GM12878 (cell line): ENCODE measurements around the gene LMTK2.

Source experiments
- HCFC1 ChIP-seq: fragments of 150-350 bp; IDR thresholded peaks from 2 replicates; pipeline ENCODE4 v1.6.1; 2014; ENCODE audit warnings: low read length
- KAT2A ChIP-seq: conservative IDR thresholded peaks from 2 replicates; pipeline ENCODE4 v1.6.1; 2011; ENCODE audit warnings: low read depth, low read length; ENCODE audit not compliant: control insufficient read depth
- MYC ChIP-seq: IDR thresholded peaks from 2 replicates; pipeline ENCODE4 v1.6.1; 2011; ENCODE audit warnings: mild to moderate bottlenecking, low read length, moderate library complexity, inconsistent platforms; ENCODE audit not compliant: insufficient read depth, insufficient replicate concordance, insufficient read length, severe bottlenecking
- NFIC ChIP-seq: IDR thresholded peaks from 2 replicates; pipeline ENCODE4 v1.6.1; 2012; ENCODE audit warnings: low read depth, mild to moderate bottlenecking, inconsistent platforms, low read length, moderate library complexity
- POLR2A ChIP-seq: IDR thresholded peaks from 2 replicates; pipeline ENCODE4 v1.6.1; 2011; ENCODE audit warnings: low read depth, mild to moderate bottlenecking, low read length
- YY1 ChIP-seq: IDR thresholded peaks from 2 replicates; pipeline ENCODE4 v1.6.1; 2011; ENCODE audit warnings: low read depth, mild to moderate bottlenecking, low read length
- TF ChIP-seq, protein P1 (sequence below): IDR thresholded peaks from 2 replicates; pipeline ENCODE4 v1.6.1; 2012; ENCODE audit warnings: improper control_type of control experiment, low read depth, low read length; ENCODE audit not compliant: insufficient replicate concordance
- TF ChIP-seq, protein P2 (sequence below): IDR thresholded peaks from 2 replicates; pipeline ENCODE4 v1.6.1; 2012; ENCODE audit warnings: mild to moderate bottlenecking, low read depth, low read length
- TF ChIP-seq, protein P3 (sequence below), 3 experiments: IDR thresholded peaks in 2 of 3; conservative IDR thresholded peaks in 1 of 3; 2 replicates each; pipeline ENCODE4 v1.5.1; 2011; ENCODE audit warnings: low read depth in 3 of 3, low read length in 3 of 3, mild to moderate bottlenecking in 3 of 3, control low read depth in 2 of 3, moderate library complexity in 2 of 3, inconsistent platforms in 1 of 3, mixed read lengths in 1 of 3; ENCODE audit not compliant: control insufficient read depth in 2 of 3, insufficient read depth in 1 of 3; ENCODE audit errors: extremely low read depth in 1 of 3

DNA sequence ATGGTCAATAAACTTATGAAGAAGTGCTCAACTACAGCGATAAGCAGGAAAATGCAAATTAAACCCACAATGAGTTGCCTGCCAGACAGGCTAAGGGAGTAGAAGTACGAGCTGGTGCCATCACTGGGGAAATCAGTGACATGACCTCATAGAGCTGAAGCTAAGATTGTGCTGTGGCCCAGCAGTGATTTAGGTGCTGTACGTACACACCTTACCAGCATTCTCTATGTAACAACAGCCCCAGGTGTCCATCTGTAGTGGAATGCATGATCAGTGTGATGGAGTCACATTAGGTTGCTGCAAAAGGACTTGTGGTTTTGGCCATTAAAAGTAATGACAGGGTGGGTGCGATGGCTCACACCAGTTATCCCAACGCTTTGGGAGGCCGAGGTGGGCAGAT lies 151.0 kb downstream of the LMTK2 start:
- TF ChIP-seq, protein P1, sequence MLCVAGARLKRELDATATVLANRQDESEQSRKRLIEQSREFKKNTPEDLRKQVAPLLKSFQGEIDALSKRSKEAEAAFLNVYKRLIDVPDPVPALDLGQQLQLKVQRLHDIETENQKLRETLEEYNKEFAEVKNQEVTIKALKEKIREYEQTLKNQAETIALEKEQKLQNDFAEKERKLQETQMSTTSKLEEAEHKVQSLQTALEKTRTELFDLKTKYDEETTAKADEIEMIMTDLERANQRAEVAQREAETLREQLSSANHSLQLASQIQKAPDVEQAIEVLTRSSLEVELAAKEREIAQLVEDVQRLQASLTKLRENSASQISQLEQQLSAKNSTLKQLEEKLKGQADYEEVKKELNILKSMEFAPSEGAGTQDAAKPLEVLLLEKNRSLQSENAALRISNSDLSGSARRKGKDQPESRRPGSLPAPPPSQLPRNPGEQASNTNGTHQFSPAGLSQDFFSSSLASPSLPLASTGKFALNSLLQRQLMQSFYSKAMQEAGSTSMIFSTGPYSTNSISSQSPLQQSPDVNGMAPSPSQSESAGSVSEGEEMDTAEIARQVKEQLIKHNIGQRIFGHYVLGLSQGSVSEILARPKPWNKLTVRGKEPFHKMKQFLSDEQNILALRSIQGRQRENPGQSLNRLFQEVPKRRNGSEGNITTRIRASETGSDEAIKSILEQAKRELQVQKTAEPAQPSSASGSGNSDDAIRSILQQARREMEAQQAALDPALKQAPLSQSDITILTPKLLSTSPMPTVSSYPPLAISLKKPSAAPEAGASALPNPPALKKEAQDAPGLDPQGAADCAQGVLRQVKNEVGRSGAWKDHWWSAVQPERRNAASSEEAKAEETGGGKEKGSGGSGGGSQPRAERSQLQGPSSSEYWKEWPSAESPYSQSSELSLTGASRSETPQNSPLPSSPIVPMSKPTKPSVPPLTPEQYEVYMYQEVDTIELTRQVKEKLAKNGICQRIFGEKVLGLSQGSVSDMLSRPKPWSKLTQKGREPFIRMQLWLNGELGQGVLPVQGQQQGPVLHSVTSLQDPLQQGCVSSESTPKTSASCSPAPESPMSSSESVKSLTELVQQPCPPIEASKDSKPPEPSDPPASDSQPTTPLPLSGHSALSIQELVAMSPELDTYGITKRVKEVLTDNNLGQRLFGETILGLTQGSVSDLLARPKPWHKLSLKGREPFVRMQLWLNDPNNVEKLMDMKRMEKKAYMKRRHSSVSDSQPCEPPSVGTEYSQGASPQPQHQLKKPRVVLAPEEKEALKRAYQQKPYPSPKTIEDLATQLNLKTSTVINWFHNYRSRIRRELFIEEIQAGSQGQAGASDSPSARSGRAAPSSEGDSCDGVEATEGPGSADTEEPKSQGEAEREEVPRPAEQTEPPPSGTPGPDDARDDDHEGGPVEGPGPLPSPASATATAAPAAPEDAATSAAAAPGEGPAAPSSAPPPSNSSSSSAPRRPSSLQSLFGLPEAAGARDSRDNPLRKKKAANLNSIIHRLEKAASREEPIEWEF: no peak
- TF ChIP-seq, protein P2, sequence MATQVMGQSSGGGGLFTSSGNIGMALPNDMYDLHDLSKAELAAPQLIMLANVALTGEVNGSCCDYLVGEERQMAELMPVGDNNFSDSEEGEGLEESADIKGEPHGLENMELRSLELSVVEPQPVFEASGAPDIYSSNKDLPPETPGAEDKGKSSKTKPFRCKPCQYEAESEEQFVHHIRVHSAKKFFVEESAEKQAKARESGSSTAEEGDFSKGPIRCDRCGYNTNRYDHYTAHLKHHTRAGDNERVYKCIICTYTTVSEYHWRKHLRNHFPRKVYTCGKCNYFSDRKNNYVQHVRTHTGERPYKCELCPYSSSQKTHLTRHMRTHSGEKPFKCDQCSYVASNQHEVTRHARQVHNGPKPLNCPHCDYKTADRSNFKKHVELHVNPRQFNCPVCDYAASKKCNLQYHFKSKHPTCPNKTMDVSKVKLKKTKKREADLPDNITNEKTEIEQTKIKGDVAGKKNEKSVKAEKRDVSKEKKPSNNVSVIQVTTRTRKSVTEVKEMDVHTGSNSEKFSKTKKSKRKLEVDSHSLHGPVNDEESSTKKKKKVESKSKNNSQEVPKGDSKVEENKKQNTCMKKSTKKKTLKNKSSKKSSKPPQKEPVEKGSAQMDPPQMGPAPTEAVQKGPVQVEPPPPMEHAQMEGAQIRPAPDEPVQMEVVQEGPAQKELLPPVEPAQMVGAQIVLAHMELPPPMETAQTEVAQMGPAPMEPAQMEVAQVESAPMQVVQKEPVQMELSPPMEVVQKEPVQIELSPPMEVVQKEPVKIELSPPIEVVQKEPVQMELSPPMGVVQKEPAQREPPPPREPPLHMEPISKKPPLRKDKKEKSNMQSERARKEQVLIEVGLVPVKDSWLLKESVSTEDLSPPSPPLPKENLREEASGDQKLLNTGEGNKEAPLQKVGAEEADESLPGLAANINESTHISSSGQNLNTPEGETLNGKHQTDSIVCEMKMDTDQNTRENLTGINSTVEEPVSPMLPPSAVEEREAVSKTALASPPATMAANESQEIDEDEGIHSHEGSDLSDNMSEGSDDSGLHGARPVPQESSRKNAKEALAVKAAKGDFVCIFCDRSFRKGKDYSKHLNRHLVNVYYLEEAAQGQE: no peak
- TF ChIP-seq, protein P3, sequence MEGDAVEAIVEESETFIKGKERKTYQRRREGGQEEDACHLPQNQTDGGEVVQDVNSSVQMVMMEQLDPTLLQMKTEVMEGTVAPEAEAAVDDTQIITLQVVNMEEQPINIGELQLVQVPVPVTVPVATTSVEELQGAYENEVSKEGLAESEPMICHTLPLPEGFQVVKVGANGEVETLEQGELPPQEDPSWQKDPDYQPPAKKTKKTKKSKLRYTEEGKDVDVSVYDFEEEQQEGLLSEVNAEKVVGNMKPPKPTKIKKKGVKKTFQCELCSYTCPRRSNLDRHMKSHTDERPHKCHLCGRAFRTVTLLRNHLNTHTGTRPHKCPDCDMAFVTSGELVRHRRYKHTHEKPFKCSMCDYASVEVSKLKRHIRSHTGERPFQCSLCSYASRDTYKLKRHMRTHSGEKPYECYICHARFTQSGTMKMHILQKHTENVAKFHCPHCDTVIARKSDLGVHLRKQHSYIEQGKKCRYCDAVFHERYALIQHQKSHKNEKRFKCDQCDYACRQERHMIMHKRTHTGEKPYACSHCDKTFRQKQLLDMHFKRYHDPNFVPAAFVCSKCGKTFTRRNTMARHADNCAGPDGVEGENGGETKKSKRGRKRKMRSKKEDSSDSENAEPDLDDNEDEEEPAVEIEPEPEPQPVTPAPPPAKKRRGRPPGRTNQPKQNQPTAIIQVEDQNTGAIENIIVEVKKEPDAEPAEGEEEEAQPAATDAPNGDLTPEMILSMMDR (IDR thresholded peaks at IDR 0.05 in 2 of 3, conservative IDR thresholded peaks at IDR 0.05 in 1 of 3; ENCODE audit: control insufficient read depth in 2 of 3, extremely low read depth in 1 of 3, insufficient read depth in 1 of 3, low read depth in 3 of 3, low read length in 3 of 3): no peak
- TF ChIP-seq POLR2A: no peak
- TF ChIP-seq YY1: no peak
- TF ChIP-seq KAT2A: no peak
- TF ChIP-seq NFIC: no peak
- TF ChIP-seq HCFC1: no peak
- no peak for TF ChIP-seq MYC
